ENCODE measurements around the gene GPBAR1. TPM values are rescaled to one million over a fixed set of nuclear protein-coding genes. Genes with fewer than 3 reads are reported as not detected.
A peak's percentile ranks its signal among the peaks of the same experiment; 100 is the strongest.
"Not testable (repeated sequence)": the region's sequence is repeated elsewhere in the genome, so short reads cannot be mapped to it uniquely, and the experiment has no call there.

Gene GPBAR1
- total and polyA plus RNA-seq, 3 experiments from 2014 or later, result 0.51 to 0.72 TPM; not detected in 1

GRCh38 chr2:218270721-218271486, 10.1 kb downstream of the GPBAR1 start:
- peak overlapping the region; percentile 54 for H3K27ac ChIP-seq (ENCODE audit: low read depth, low read length)
- Mint-ChIP-seq H3K27ac (peak overlapping the region; percentile 7 to 99 (median 92)), H3K4me3 (peak overlapping the region; percentile 85 to 95 (median 89)), H3K36me3 (peaks cover 0 to 69% (median 11%) of the 10 kb centered on the region in 3 donors), H3K4me1 (peaks cover 41 to 61% (median 48%) of the 10 kb centered on the region in 3 donors), H3K27me3 (no peaks in the 10 kb centered on the region), H3K9me3 (no peaks in the 10 kb centered on the region)
- DNase-seq, result no peak
- no peaks in the 10 kb centered on the region for H3K27me3 ChIP-seq (ENCODE audit: insufficient read depth, low read length, poor library complexity, severe bottlenecking)
- H3K9me3 ChIP-seq (ENCODE audit: low read length), result no peaks in the 10 kb centered on the region
- peaks cover 31% of the 10 kb centered on the region for H3K4me1 ChIP-seq (ENCODE audit: insufficient read depth, low read length)
- H3K36me3 ChIP-seq (ENCODE audit: insufficient read depth, low read length), result peaks cover 36% of the 10 kb centered on the region
- ChIA-PET POLR2A (interaction anchor here (0.8 to 4.8 kb wide), 8 partner anchors 13 to 126 kb away, joined by 3 to 41 read pairs (median 6); partner anchors contain the start of gene ARPC2), CTCF (interaction anchor here (0.8 to 8.4 kb wide), 26 partner anchors 9 to 132 kb away, joined by 3 to 144 read pairs (median 4); partner anchors contain the start of genes ARPC2, CATIP and TMBIM1)
- peak overlapping the region; percentile 88 for H3K4me3 ChIP-seq (ENCODE audit: low read length)

DNA sequence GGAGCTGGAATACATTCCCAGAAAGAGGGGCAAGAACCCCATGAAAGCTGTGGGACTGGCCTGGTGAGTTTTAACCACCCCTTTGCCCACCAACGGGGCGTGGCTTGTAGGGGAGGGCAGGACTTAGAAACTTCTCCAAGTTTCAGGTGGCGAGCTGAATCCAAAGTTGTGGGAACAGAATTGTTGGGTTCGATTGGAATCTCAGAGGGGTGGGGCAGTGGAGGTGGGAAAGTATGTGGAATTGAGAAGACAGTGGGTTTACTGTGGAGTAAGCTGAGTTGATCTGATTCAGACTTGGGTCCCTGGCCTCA, 10.6 kb downstream of the GPBAR1 start:
- peak overlapping the region in 6 of 8 donors; percentile 7 to 94 (median 74) for H3K27ac Mint-ChIP-seq
- no peaks in the 10 kb centered on the region for H3K27me3 Mint-ChIP-seq
- H3K36me3 ChIP-seq (ENCODE audit: insufficient read depth, low read length), result peaks cover 36% of the 10 kb centered on the region
- H3K4me1 Mint-ChIP-seq, result peaks cover 39 to 59% (median 45%) of the 10 kb centered on the region in 3 donors
- ChIA-PET POLR2A (interaction anchor here (0.8 to 4.8 kb wide), 3 partner anchors 13 to 19 kb away, joined by 4 to 41 read pairs (median 5); no protein-coding TSS in a partner anchor), CTCF (interaction anchor here (0.8 to 8.4 kb wide), 15 partner anchors 13 to 132 kb away, joined by 3 to 144 read pairs (median 9); partner anchors contain the start of genes ARPC2, CATIP and TMBIM1)
- no peak overlapping the region for H3K27ac ChIP-seq (ENCODE audit: low read depth, low read length)
- no peaks in the 10 kb centered on the region for H3K9me3 Mint-ChIP-seq
- H3K4me1 ChIP-seq (ENCODE audit: insufficient read depth, low read length), result peaks cover 31% of the 10 kb centered on the region
- H3K9me3 ChIP-seq (ENCODE audit: low read length), result no peaks in the 10 kb centered on the region
- no peaks in the 10 kb centered on the region for H3K27me3 ChIP-seq (ENCODE audit: insufficient read depth, low read length, poor library complexity, severe bottlenecking)
- H3K4me3 Mint-ChIP-seq, result peak overlapping the region; percentile 85 to 95 (median 89)
- peaks cover 0 to 69% (median 9%) of the 10 kb centered on the region in 3 donors for H3K36me3 Mint-ChIP-seq
- peak overlapping the region; percentile 88 for H3K4me3 ChIP-seq (ENCODE audit: low read length)
- no peak for DNase-seq

DNA sequence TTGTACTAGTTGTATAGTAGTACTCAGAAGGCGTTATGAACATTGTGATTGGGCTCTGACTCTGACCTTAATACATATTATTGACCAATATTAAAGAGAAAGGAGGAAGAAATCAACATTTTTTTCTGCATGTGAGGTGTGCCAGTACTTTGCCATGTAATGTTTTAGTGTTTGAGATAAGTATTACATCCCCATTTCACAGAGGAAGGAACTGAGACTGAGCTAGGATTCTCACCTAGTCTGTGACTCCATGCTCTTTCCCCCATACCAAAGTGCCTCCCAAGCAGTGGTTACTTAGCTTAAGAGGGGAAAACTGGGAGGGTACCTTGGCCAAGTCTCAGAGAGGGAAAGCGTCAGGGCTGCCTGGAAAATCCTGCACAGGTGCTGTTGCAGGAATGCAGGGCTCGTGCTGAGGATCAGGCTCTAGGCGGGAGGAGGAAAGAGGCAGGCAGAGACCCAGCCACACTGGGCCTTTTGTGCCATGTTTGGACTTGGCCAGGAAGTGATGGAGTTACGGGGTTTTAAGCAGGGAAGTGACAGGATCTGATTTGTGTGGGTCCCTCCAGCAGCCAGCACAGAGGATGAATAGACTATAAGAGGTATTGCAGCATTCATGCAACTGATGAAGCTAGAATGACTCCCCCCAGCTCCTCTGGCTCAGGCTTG, 11.2 kb downstream of the GPBAR1 start:
- DNase-seq, result no peak
- H3K36me3 ChIP-seq (ENCODE audit: insufficient read depth, low read length), result peaks cover 36% of the 10 kb centered on the region
- Mint-ChIP-seq H3K9me3 (no peaks in the 10 kb centered on the region), H3K4me3 (peak overlapping the region; percentile 85 to 95 (median 89)), H3K36me3 (peaks cover 2 to 69% (median 12%) of the 10 kb centered on the region in 3 donors), H3K27me3 (no peaks in the 10 kb centered on the region), H3K4me1 (peaks cover 38 to 60% (median 42%) of the 10 kb centered on the region in 3 donors), H3K27ac (peak overlapping the region; percentile 7 to 94 (median 81))
- POLR2A ChIA-PET, result interaction anchor here (0.8 to 4.8 kb wide), 3 partner anchors 12 to 19 kb away, joined by 4 to 41 read pairs (median 5); no protein-coding TSS in a partner anchor
- no peaks in the 10 kb centered on the region for H3K27me3 ChIP-seq (ENCODE audit: insufficient read depth, low read length, poor library complexity, severe bottlenecking)
- H3K27ac ChIP-seq (ENCODE audit: low read depth, low read length), result no peak overlapping the region
- CTCF ChIA-PET, result interaction anchor here (0.6 to 8.4 kb wide), 18 partner anchors 12 to 135 kb away, joined by 3 to 144 read pairs (median 4); partner anchors contain the start of genes ARPC2, CATIP and TMBIM1
- H3K4me3 ChIP-seq (ENCODE audit: low read length), result peak overlapping the region; percentile 88
- peaks cover 31% of the 10 kb centered on the region for H3K4me1 ChIP-seq (ENCODE audit: insufficient read depth, low read length)
- no peaks in the 10 kb centered on the region for H3K9me3 ChIP-seq (ENCODE audit: low read length)

DNA sequence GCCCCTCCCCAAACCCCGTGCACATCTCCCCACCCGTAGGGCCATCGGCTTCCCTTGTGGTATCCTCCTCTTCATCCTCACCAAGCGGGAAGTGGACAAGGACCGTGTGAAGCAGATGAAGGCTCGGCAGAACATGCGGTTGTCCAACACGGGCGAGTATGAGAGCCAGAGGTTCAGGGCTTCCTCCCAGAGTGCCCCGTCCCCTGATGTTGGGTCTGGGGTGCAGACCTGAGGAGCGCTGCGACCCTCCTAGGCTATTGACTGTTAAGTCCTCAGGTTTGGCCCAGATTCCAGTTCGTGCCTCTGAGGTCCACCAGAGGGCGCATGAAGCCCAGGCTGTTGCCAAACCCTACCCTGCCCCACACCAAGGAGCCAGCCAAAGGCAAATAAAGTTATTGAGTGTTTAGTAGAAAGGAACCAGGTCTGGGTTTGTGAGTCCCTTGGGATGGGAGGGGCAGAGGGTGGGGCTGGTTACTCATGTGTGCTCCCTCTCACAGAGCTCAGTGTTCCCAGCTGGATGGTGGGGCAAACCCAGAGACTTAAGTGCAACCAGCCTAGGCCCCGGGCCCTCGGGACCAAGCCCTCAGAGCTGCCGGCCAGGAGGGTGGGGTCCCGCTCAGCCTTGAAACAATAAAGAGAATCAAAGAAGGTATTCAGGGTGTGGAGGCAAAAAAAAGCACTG, 11.9 kb downstream of the GPBAR1 start:
- no peak overlapping the region for H3K4me3 ChIP-seq (ENCODE audit: low read length)
- ChIA-PET POLR2A (interaction anchor here (0.9 to 4.8 kb wide), 5 partner anchors 12 to 51 kb away, joined by 3 to 41 read pairs (median 5); partner anchors contain the start of gene TMBIM1), CTCF (interaction anchor here (0.6 to 8.4 kb wide), 20 partner anchors 12 to 134 kb away, joined by 3 to 144 read pairs (median 4); partner anchors contain the start of genes ARPC2, CATIP and TMBIM1)
- Mint-ChIP-seq H3K36me3 (peaks cover 3 to 69% (median 15%) of the 10 kb centered on the region in 3 donors), H3K27me3 (no peaks in the 10 kb centered on the region), H3K27ac (peak overlapping the region; percentile 13 to 94 (median 76)), H3K4me1 (peaks cover 31 to 58% (median 35%) of the 10 kb centered on the region in 3 donors), H3K4me3 (peak overlapping the region; percentile 13 to 89 (median 29)), H3K9me3 (no peaks in the 10 kb centered on the region)
- no peaks in the 10 kb centered on the region for H3K27me3 ChIP-seq (ENCODE audit: insufficient read depth, low read length, poor library complexity, severe bottlenecking)
- H3K4me1 ChIP-seq (ENCODE audit: insufficient read depth, low read length), result peaks cover 31% of the 10 kb centered on the region
- no peak overlapping the region for H3K27ac ChIP-seq (ENCODE audit: low read depth, low read length)
- DNase-seq, result peak; percentile 63 to 86 (median 71)
- H3K9me3 ChIP-seq (ENCODE audit: low read length), result no peaks in the 10 kb centered on the region
- H3K36me3 ChIP-seq (ENCODE audit: insufficient read depth, low read length), result peaks cover 42% of the 10 kb centered on the region

DNA sequence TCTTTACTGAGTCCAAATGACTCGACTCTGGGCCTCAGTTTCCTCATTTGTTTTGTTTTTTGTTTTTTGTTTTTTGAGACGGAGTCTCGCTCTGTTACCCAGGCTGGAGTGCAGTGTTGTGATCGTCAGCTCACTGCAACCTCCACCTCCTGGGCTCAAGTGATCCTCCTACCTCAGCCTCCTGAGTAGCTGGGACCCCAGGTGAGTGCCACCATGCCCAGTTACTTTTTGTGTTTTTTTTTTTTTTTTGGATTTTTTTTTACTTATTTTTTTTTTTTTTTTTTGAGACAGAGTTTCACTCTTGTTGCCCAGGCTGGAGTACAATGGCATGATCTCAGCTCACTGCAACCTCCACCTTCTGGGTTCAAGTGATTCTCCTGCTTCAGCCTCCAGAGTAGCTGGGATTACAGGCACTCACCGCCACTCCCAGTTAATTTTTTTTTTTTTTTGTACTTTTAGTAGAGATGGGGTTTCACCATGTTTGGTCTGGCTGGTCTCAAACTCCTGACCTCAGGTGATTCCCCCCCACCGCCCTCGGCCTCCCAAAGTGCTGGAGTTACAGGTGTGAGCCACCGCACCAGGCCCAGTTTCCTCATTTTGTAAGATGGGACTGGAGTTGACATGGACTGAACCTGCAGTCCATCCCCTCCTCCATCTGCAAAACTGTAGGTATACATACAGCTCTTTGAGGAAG, 12.5 kb downstream of the GPBAR1 start:
- H3K9me3 Mint-ChIP-seq; H3K4me3 ChIP-seq (ENCODE audit: low read length); H3K27ac ChIP-seq (ENCODE audit: low read depth, low read length); DNase-seq; H3K27me3 ChIP-seq (ENCODE audit: insufficient read depth, low read length, poor library complexity, severe bottlenecking); H3K9me3 ChIP-seq (ENCODE audit: low read length); H3K27me3 Mint-ChIP-seq: not testable (repeated sequence)
- ChIA-PET CTCF (interaction anchor here (0.7 to 8.4 kb wide), 17 partner anchors 11 to 132 kb away, joined by 3 to 144 read pairs (median 4); partner anchors contain the start of genes ARPC2, CATIP and TMBIM1), POLR2A (interaction anchor here (0.5 to 4.8 kb wide), 6 partner anchors 11 to 83 kb away, joined by 3 to 41 read pairs (median 5); partner anchors contain the start of gene TMBIM1)
- Mint-ChIP-seq H3K36me3 (peaks cover 3 to 73% (median 17%) of the 10 kb centered on the region in 3 donors), H3K27ac (peak overlapping the region in 6 of 8 donors; percentile 32 to 88 (median 72)), H3K4me3 (peak overlapping the region in 2 of 7 donors; percentile 53 to 63), H3K4me1 (peaks cover 33 to 57% (median 35%) of the 10 kb centered on the region in 3 donors)
- Histone ChIP-seq H3K36me3 (ENCODE audit: insufficient read depth, low read length) (peaks cover 49% of the 10 kb centered on the region), H3K4me1 (ENCODE audit: insufficient read depth, low read length) (peaks cover 31% of the 10 kb centered on the region)

GRCh38 chr2:218273908-218274249, 13.1 kb downstream of the GPBAR1 start:
- DNase-seq, result no peak
- ChIA-PET POLR2A (interaction anchor here (0.7 to 4.8 kb wide), 4 partner anchors 10 to 82 kb away, joined by 3 to 41 read pairs (median 4); partner anchors contain the start of gene TMBIM1), CTCF (interaction anchor here (0.8 to 8.4 kb wide), 12 partner anchors 10 to 132 kb away, joined by 3 to 144 read pairs (median 6); partner anchors contain the start of genes CATIP and TMBIM1)
- H3K9me3 ChIP-seq (ENCODE audit: low read length), result no peaks in the 10 kb centered on the region
- peak overlapping the region in 6 of 8 donors; percentile 32 to 88 (median 66) for H3K27ac Mint-ChIP-seq
- peaks cover 31% of the 10 kb centered on the region for H3K4me1 ChIP-seq (ENCODE audit: insufficient read depth, low read length)
- peaks cover 53% of the 10 kb centered on the region for H3K36me3 ChIP-seq (ENCODE audit: insufficient read depth, low read length)
- no peaks in the 10 kb centered on the region for H3K9me3 Mint-ChIP-seq
- peaks cover 33 to 57% (median 34%) of the 10 kb centered on the region in 3 donors for H3K4me1 Mint-ChIP-seq
- no peak overlapping the region for H3K27ac ChIP-seq (ENCODE audit: low read depth, low read length)
- H3K4me3 ChIP-seq (ENCODE audit: low read length), result no peak overlapping the region
- peak overlapping the region in 1 of 7 donors; percentile 53 for H3K4me3 Mint-ChIP-seq
- H3K36me3 Mint-ChIP-seq, result peaks cover 3 to 78% (median 18%) of the 10 kb centered on the region in 3 donors
- H3K27me3 ChIP-seq (ENCODE audit: insufficient read depth, low read length, poor library complexity, severe bottlenecking), result no peaks in the 10 kb centered on the region
- H3K27me3 Mint-ChIP-seq, result no peaks in the 10 kb centered on the region

Data from CD8-positive, alpha-beta memory T cell (primary cell).